ENCODE results near the gene CEP41.

Gene CEP41

GRCh38 chr7:130350945-130351790 is 89.6 kb downstream of the CEP41 start:
- DNase-seq (ENCODE audit: low spot score), result peak; percentile 69

- DNase-seq (ENCODE audit: low spot score), result peak; percentile 75
Observed at GRCh38 chr7:130349911-130350782, 90.7 kb downstream of the CEP41 start.

- DNase-seq (ENCODE audit: low spot score), result no peak
Observed at GRCh38 chr7:130346941-130347340, 93.9 kb downstream of the CEP41 start.

GRCh38 chr7:130346177-130346905 is 94.5 kb downstream of the CEP41 start:
- DNase-seq (ENCODE audit: low spot score), result no peak

GRCh38 chr7:130345725-130346124 is 95.1 kb downstream of the CEP41 start:
- no peak for DNase-seq (ENCODE audit: low spot score)

- DNase-seq (ENCODE audit: low spot score), result no peak
Observed at GRCh38 chr7:130345136-130345535, 95.7 kb downstream of the CEP41 start.

GRCh38 chr7:130344271-130344866 is 96.4 kb downstream of the CEP41 start, which contains the start of gene CPA5:
CPA5 (plus strand) TSS chr7:130344816; CDS start chr7:130346486, 1,670 bp downstream.
- DNase-seq (ENCODE audit: low spot score), result no peak
